NB4 (cell line): Measurements from ENCODE around the gene GAD2.

Experiments used
- CTCF ChIP-seq: IDR thresholded peaks from one replicate; pipeline ENCODE4 v1.5.1; 2012; ENCODE audit warnings: low read depth, low read length
- MYC ChIP-seq: IDR thresholded peaks from 2 replicates; pipeline ENCODE4 v1.6.1; 2011; ENCODE audit warnings: low read depth, low read length
- POLR2A ChIP-seq: IDR thresholded peaks from 2 replicates; pipeline ENCODE4 v1.6.1; 2011; ENCODE audit warnings: mild to moderate bottlenecking; ENCODE audit not compliant: insufficient read length; ENCODE audit errors: extremely low read depth
- TF ChIP-seq, protein P1 (sequence below): IDR thresholded peaks from 2 replicates; pipeline ENCODE4 v1.6.1; 2011; ENCODE audit warnings: low read depth, low read length

DNA sequence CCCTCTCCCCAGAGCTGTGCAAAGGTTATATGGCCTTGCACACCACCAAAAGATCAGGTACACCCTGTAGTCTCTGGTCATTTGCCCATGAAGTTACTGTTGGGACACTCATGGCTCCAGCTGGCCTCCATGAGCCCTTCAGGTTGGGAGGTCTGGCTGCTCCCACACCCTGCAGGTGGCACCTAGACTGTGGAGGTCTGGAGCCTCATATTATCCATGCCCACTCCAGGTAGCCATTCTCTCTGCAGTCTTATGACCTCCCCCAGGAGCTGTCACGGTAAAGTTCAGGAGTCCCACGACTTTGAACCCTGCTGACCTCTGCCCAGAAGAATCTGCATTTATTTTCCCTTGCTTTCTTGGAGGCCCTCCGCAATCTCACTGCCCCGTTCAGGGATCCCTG, 39.2 kb upstream of the GAD2 start:
- TF ChIP-seq CTCF (no peak), POLR2A (no peak), MYC (no peak)
- TF ChIP-seq, protein P1, sequence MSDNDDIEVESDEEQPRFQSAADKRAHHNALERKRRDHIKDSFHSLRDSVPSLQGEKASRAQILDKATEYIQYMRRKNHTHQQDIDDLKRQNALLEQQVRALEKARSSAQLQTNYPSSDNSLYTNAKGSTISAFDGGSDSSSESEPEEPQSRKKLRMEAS, result no peak
